Thyroid gland (tissue), 4 donors: Measurements from ENCODE around the gene SLC22A14.

Experiments used
- CTCF ChIP-seq, 6 experiments: fragments of 200-600 bp in 3 of 6; fragments of 450-650 bp in 3 of 6; sonication (generic) in 3 of 6; IDR thresholded peaks; one replicate each; pipeline ENCODE4 v1.5.1; 2016 to 2019; ENCODE audit warnings: antibody characterized with exemption in 6 of 6, mild to moderate bottlenecking in 2 of 6, inconsistent platforms in 1 of 6, moderate library complexity in 1 of 6
- POLR2A ChIP-seq, 2 donors: fragments of 450-650 bp; IDR thresholded peaks; one replicate each; pipeline ENCODE4 v1.6.1; 2017; ENCODE audit warnings: antibody characterized with exemption in 2 of 2, mild to moderate bottlenecking in 2 of 2, moderate library complexity in 1 of 2

- TF ChIP-seq POLR2A (IDR thresholded peaks at IDR 0.05) (no peak), CTCF (IDR thresholded peaks at IDR 0.05) (no peak)
Observed at GRCh38 chr3:38238416-38239008, 43.6 kb upstream of the SLC22A14 start.
